Body of pancreas (tissue), 4 donors: ENCODE results near the gene UBE2G2. TPM values are rescaled to one million over a fixed set of nuclear protein-coding genes. Genes with fewer than 3 reads are reported as not detected.

Experiments
- ATAC-seq: fragments of 150-250 bp; one replicate; pipeline ENCODE4 v1.9.1; 2016
- DNase-seq, 4 donors: peaks; one replicate each; pipeline ENCODE4 v3.0.0-alpha.2; 2019
- H3K27ac ChIP-seq, 4 donors: fragments of 200-600 bp; sonication (generic); 1 replicate in 3 of 4; 2 replicates in 1 of 4; pipeline versions ENCODE4 v1.5.1 to v1.6.1; 2016 to 2019; ENCODE audit warnings: mild to moderate bottlenecking in 1 of 4, mixed read lengths in 1 of 4, moderate library complexity in 1 of 4
- H3K27me3 ChIP-seq, 2 donors: fragments of 200-600 bp; sonication (generic); one replicate each; pipeline ENCODE4 v1.6.0; 2016; ENCODE audit warnings: mild to moderate bottlenecking in 1 of 2
- H3K36me3 ChIP-seq, 2 donors: fragments of 200-600 bp; sonication (generic); replicated peaks in 1 of 2; 2 replicates each; pipeline ENCODE4 v1.5.1; 2016; ENCODE audit warnings: low read depth in 2 of 2; ENCODE audit not compliant: insufficient read depth in 1 of 2
- H3K4me1 ChIP-seq: fragments of 200-600 bp; sonication (generic); one replicate; pipeline ENCODE4 v1.6.0; 2016
- H3K4me3 ChIP-seq, 2 donors: fragments of 200-600 bp; sonication (generic); 1 replicate in 1 of 2; 2 replicates in 1 of 2; pipeline ENCODE4 v1.5.1; 2016 to 2019
- H3K9me3 ChIP-seq, 3 donors: fragments of 200-600 bp; sonication (generic); 1 replicate in 2 of 3; 2 replicates in 1 of 3; pipeline ENCODE4 v1.5.1; 2016
- POLR2A ChIP-seq, 3 donors: fragments of 450-650 bp; IDR thresholded peaks; one replicate each; pipeline ENCODE4 v1.6.1; 2016; ENCODE audit warnings: antibody characterized with exemption in 3 of 3, mild to moderate bottlenecking in 2 of 3
- WGBS, 2 donors: methylation state at CpG; one replicate each; pipeline ENCODE4 v1.1.5; 2017; 5-methylcytosine and 5-hydroxymethylcytosine counted together
- intact Hi-C: fragments of 100-400 bp; cut with DNase I; formaldehyde crosslinking; loops from one replicate; pipeline ENCODE4 v1.15.1; 2023
- total RNA-seq, 2 donors: library from RNA; depleted of rRNA; stranded (reverse); fragments of >200 nt; gene quantifications; one replicate each; pipeline ENCODE4 v1.1.0, GENCODE V29; 2016
- TF ChIP-seq, protein P1 (sequence below), 7 experiments: fragments of 450-650 bp in 4 of 7; fragments of 200-600 bp in 3 of 7; sonication (generic) in 3 of 7; IDR thresholded peaks; one replicate each; pipeline ENCODE4 v1.5.1; 2016 to 2019; ENCODE audit warnings: antibody characterized with exemption in 7 of 7

Gene UBE2G2
- total RNA-seq, 2 donors from 2014 or later, result 61.7 to 64.3 TPM

DNA sequence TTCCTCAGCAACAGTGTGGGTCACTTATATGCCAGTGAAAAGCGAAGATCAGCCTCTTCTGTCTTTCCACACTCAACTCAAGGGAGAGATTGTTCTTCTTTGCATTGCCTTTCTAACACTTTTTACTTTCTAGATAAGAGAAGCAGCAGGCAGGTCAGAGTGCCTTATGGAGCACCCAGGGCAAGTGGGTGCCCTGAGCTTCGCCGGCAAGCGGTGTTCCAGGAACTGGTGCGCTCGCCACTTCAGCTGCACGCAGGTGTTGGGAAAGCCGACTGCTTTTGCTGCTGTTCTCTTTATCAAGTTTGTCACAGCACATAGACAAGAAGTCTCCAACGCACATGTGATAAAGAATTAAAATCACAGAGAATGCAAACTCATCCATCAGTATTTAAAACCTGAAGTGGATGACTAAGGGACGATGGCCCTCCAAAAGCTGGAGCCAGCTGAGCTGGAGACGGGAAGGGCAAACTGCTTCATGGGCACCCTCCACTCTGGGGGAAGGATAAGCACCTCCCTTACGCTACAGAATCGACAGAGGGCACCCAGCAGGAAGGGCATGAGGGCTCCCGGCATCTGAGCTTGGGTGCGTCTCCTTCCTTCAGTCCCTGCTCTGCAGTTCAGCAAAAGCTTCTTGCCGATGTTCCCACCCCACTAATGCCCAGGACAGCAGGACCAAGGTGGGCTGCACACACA, 20.7 kb downstream of the UBE2G2 start:
- Histone ChIP-seq H3K27ac (no peak overlapping the region), H3K9me3 (no peaks in the 10 kb centered on the region), H3K36me3 (no peaks in the 10 kb centered on the region), H3K4me3 (no peak overlapping the region), H3K27me3 (no peaks in the 10 kb centered on the region), H3K4me1 (peaks cover 36% of the 10 kb centered on the region)
- TF ChIP-seq, protein P1, sequence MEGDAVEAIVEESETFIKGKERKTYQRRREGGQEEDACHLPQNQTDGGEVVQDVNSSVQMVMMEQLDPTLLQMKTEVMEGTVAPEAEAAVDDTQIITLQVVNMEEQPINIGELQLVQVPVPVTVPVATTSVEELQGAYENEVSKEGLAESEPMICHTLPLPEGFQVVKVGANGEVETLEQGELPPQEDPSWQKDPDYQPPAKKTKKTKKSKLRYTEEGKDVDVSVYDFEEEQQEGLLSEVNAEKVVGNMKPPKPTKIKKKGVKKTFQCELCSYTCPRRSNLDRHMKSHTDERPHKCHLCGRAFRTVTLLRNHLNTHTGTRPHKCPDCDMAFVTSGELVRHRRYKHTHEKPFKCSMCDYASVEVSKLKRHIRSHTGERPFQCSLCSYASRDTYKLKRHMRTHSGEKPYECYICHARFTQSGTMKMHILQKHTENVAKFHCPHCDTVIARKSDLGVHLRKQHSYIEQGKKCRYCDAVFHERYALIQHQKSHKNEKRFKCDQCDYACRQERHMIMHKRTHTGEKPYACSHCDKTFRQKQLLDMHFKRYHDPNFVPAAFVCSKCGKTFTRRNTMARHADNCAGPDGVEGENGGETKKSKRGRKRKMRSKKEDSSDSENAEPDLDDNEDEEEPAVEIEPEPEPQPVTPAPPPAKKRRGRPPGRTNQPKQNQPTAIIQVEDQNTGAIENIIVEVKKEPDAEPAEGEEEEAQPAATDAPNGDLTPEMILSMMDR (IDR thresholded peaks at IDR 0.05), result no peak
- TF ChIP-seq POLR2A (IDR thresholded peaks at IDR 0.05), result no peak
- no peak for ATAC-seq
- 78 to 83% methylated on average over 16 of the region's 16 CpGs for WGBS, 2 donors
- no peak for DNase-seq
- intact Hi-C loops, result no loop called here

GRCh38 chr21:44780137-44780502, 21.5 kb downstream of the UBE2G2 start:
- no peak for TF ChIP-seq POLR2A (IDR thresholded peaks at IDR 0.05)
- TF ChIP-seq, protein P1 (IDR thresholded peaks at IDR 0.05), result no peak
- Histone ChIP-seq H3K27ac (peak overlapping the region in 1 of 4 donors; percentile 27), H3K27me3 (no peaks in the 10 kb centered on the region), H3K4me1 (peaks cover 30% of the 10 kb centered on the region), H3K36me3 (no peaks in the 10 kb centered on the region), H3K4me3 (no peak overlapping the region), H3K9me3 (no peaks in the 10 kb centered on the region)
- ATAC-seq, result no peak
- no peak for DNase-seq
- 55 to 58% methylated on average over 7 of the region's 7 CpGs for WGBS, 2 donors
- intact Hi-C loops, result no loop called here

- peaks cover 30% of the 10 kb centered on the region for H3K4me1 ChIP-seq
- no peaks in the 10 kb centered on the region for H3K36me3 ChIP-seq
- TF ChIP-seq, protein P1 (IDR thresholded peaks at IDR 0.05), result no peak
- TF ChIP-seq POLR2A (IDR thresholded peaks at IDR 0.05), result no peak
- no peak overlapping the region for H3K27ac ChIP-seq
- intact Hi-C loops, result no loop called here
- H3K9me3 ChIP-seq, result no peaks in the 10 kb centered on the region
- DNase-seq (no peak), ATAC-seq (peak; percentile 18)
- H3K4me3 ChIP-seq, result no peak overlapping the region
- H3K27me3 ChIP-seq, result no peaks in the 10 kb centered on the region
- WGBS, 2 donors, result 54 to 72% methylated on average over 16 to 17 of the region's 17 CpGs
Observed at GRCh38 chr21:44779417-44780136, 22.0 kb downstream of the UBE2G2 start.

- Histone ChIP-seq H3K27ac (no peak overlapping the region), H3K36me3 (no peaks in the 10 kb centered on the region), H3K27me3 (no peaks in the 10 kb centered on the region), H3K4me1 (peaks cover 30% of the 10 kb centered on the region), H3K4me3 (no peak overlapping the region), H3K9me3 (no peaks in the 10 kb centered on the region)
- WGBS, 2 donors, result 75 to 86% methylated on average over 6 of the region's 6 CpGs
- intact Hi-C loops, result no loop called here
- ATAC-seq (no peak), DNase-seq (no peak)
- TF ChIP-seq, protein P1 (IDR thresholded peaks at IDR 0.05), result no peak
- no peak for TF ChIP-seq POLR2A (IDR thresholded peaks at IDR 0.05)
Observed at GRCh38 chr21:44778983-44779382, 22.6 kb downstream of the UBE2G2 start.
